ENCODE results near the gene NFKBIE.

DNA sequence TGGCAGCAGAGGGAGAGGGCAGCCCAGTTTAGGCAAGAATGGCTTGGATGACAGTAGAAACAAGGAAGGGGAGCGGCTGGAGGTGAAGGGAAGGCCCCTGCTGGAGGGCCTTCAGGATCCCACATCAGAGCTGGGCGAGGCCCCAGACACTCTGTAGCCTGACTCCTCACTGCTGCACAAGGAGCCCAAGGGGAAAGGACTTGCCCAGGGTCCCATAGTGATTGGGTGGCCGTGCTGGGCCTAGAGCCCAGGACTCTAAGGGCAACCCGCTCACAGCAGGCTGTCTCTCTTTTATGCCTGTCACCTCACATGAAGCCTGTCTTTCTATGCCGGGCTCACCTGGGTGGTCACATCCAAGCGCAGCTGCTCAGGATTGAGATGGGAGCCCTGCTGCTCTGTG, 38.5 kb upstream of the NFKBIE start:
- no peak for TF ChIP-seq EP300 (IDR thresholded peaks at IDR 0.05)
- TF ChIP-seq, protein P1, sequence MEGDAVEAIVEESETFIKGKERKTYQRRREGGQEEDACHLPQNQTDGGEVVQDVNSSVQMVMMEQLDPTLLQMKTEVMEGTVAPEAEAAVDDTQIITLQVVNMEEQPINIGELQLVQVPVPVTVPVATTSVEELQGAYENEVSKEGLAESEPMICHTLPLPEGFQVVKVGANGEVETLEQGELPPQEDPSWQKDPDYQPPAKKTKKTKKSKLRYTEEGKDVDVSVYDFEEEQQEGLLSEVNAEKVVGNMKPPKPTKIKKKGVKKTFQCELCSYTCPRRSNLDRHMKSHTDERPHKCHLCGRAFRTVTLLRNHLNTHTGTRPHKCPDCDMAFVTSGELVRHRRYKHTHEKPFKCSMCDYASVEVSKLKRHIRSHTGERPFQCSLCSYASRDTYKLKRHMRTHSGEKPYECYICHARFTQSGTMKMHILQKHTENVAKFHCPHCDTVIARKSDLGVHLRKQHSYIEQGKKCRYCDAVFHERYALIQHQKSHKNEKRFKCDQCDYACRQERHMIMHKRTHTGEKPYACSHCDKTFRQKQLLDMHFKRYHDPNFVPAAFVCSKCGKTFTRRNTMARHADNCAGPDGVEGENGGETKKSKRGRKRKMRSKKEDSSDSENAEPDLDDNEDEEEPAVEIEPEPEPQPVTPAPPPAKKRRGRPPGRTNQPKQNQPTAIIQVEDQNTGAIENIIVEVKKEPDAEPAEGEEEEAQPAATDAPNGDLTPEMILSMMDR (IDR thresholded peaks at IDR 0.05), result no peak
- TF ChIP-seq POLR2A (IDR thresholded peaks at IDR 0.05), result no peak
